Stimulated activated naive CD4-positive, alpha-beta T cell (primary cell): ENCODE data around the gene CORIN.

Experiments
- DNase-seq, 6 experiments: peaks; one replicate each; lab custom pipeline; 2025; lab: John Stamatoyannopoulos, UW

Gene CORIN

GRCh38 chr4:47837908-47838294 is at the start of gene CORIN:
TSS of gene CORIN (minus strand) at chr4:47838067. CDS start at chr4:47837949, 118 bp downstream.
- DNase-seq: no peak

- no peak for DNase-seq
These were observed 44.4 kb upstream of the CORIN start for GRCh38 chr4:47882228-47882627.

- no peak for DNase-seq
These were observed 41.6 kb upstream of the CORIN start for GRCh38 chr4:47879458-47879857.

GRCh38 chr4:47876784-47877546 is 39.1 kb upstream of the CORIN start:
- DNase-seq: no peak

GRCh38 chr4:47876310-47876709 is 38.4 kb upstream of the CORIN start:
- no peak for DNase-seq

- DNase-seq: no peak
These were observed 36.1 kb upstream of the CORIN start for GRCh38 chr4:47873877-47874541.

- DNase-seq: no peak
These were observed 25.6 kb upstream of the CORIN start for GRCh38 chr4:47863486-47863885.

- DNase-seq: no peak
These were observed 24.4 kb upstream of the CORIN start for GRCh38 chr4:47862297-47862696.

GRCh38 chr4:47860305-47860704 is 22.4 kb upstream of the CORIN start:
- no peak for DNase-seq

- no peak for DNase-seq
These were observed 20.1 kb upstream of the CORIN start for GRCh38 chr4:47858006-47858405.

GRCh38 chr4:47856713-47857112 is 18.8 kb upstream of the CORIN start:
- DNase-seq: no peak

GRCh38 chr4:47855350-47855749 is 17.5 kb upstream of the CORIN start:
- no peak for DNase-seq

GRCh38 chr4:47852136-47852535 is 14.3 kb upstream of the CORIN start:
- DNase-seq: no peak

GRCh38 chr4:47849466-47849865 is 11.6 kb upstream of the CORIN start:
- DNase-seq: no peak

- DNase-seq: no peak
These were observed 10.2 kb upstream of the CORIN start for GRCh38 chr4:47848041-47848440.

- no peak for DNase-seq
These were observed 5.1 kb upstream of the CORIN start for GRCh38 chr4:47842985-47843384.

GRCh38 chr4:47840291-47840690 is 2.4 kb upstream of the CORIN start:
- no peak for DNase-seq

GRCh38 chr4:47839259-47839658 is 1.4 kb upstream of the CORIN start:
- DNase-seq: peak in 1 of 6 experiments; percentile 3

- no peak for DNase-seq
These were observed 578 bp upstream of the CORIN start for GRCh38 chr4:47838445-47838844.

GRCh38 chr4:47837094-47837907 is 566 bp downstream of the CORIN start:
- DNase-seq: peak; percentile 1 to 52 (median 9)

- peak; percentile 1 to 41 (median 25) for DNase-seq
These were observed 1.2 kb downstream of the CORIN start for GRCh38 chr4:47836641-47837093.

- DNase-seq: no peak
These were observed 2.4 kb downstream of the CORIN start for GRCh38 chr4:47835494-47835893.
